Measurements from ENCODE around the gene CELA2A. TPM values are rescaled to one million over a fixed set of nuclear protein-coding genes. Genes with fewer than 3 reads are reported as not detected.
A peak's percentile ranks its signal among the peaks of the same experiment; 100 is the strongest.

CELA2A gene
- total RNA-seq, 3 donors from 2014 or later (not counting 1 experiment from before 2014, with no cell fraction given) = not detected

GRCh38 chr1:15501208-15502032 is 44.9 kb downstream of the CELA2A start:
- intact Hi-C loops (cut with micrococcal nuclease) = loop anchor here (2.0 kb wide), 1 partner anchor 179 kb away; no protein-coding TSS in a partner anchor
- H3K36me3 ChIP-seq (ENCODE audit: control insufficient read depth, insufficient read depth, low read length) = peaks cover 25% of the 10 kb centered on the region

DNA sequence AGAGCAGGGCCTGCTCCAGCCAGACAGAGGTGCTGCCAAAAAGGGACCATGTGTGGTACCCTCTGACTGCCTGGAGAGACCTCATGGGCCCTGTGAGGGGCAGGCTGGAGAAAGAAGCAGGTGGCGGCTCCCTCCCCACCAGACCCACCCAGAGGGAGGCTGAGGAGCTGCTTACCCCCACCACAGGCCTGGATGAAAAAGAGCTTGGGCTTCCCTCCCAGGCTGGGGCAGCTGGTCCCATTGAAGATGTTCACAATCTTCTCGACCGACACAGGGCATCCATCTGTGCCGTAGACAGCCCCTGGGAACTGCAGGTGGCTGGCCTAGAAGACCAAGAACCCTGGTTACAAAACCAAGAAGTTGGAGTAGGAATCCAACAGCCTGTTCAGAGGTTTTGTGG is 47.9 kb downstream of the CELA2A start:
- no peak for ATAC-seq
- Mint-ChIP-seq H3K27me3 (ENCODE audit: low read depth in 2 of 2) (no peaks in the 10 kb centered on the region), H3K27ac (no peak overlapping the region), H3K4me1 (peaks cover 0 to 5% of the 10 kb centered on the region in 2 donors), H3K4me3 (no peak overlapping the region), H3K9me3 (no peaks in the 10 kb centered on the region), H3K36me3 (no peaks in the 10 kb centered on the region)
- Histone ChIP-seq H3K27me3 (ENCODE audit: control insufficient read depth, insufficient read depth, low read length) (no peaks in the 10 kb centered on the region), H3K4me1 (ENCODE audit: control insufficient read depth, insufficient read depth, low read length) (no peaks in the 10 kb centered on the region), H3K27ac (ENCODE audit: low read length) (no peak overlapping the region), H3K36me3 (ENCODE audit: control insufficient read depth, insufficient read depth, low read length) (peaks cover 23% of the 10 kb centered on the region), H3K9me3 (ENCODE audit: control insufficient read depth, insufficient read depth, low read length) (no peaks in the 10 kb centered on the region), H3K4me3 (ENCODE audit: low read length) (no peak overlapping the region)
- no peak for DNase-seq
- TF ChIP-seq, protein P1, sequence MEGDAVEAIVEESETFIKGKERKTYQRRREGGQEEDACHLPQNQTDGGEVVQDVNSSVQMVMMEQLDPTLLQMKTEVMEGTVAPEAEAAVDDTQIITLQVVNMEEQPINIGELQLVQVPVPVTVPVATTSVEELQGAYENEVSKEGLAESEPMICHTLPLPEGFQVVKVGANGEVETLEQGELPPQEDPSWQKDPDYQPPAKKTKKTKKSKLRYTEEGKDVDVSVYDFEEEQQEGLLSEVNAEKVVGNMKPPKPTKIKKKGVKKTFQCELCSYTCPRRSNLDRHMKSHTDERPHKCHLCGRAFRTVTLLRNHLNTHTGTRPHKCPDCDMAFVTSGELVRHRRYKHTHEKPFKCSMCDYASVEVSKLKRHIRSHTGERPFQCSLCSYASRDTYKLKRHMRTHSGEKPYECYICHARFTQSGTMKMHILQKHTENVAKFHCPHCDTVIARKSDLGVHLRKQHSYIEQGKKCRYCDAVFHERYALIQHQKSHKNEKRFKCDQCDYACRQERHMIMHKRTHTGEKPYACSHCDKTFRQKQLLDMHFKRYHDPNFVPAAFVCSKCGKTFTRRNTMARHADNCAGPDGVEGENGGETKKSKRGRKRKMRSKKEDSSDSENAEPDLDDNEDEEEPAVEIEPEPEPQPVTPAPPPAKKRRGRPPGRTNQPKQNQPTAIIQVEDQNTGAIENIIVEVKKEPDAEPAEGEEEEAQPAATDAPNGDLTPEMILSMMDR (IDR thresholded peaks at IDR 0.05) = no peak
- intact Hi-C loops (cut with micrococcal nuclease) = no loop called here
- 95% methylated on average over 4 of the region's 4 CpGs for WGBS (ENCODE audit: insufficient coverage)

More at GRCh38 chr1:15501208-15502032, 44.9 kb downstream of the CELA2A start:
- H3K4me3 Mint-ChIP-seq = no peak overlapping the region
- H3K27me3 Mint-ChIP-seq (ENCODE audit: low read depth in 2 of 2) = no peaks in the 10 kb centered on the region
- no peaks in the 10 kb centered on the region for H3K4me1 Mint-ChIP-seq
- Histone ChIP-seq H3K9me3 (ENCODE audit: control insufficient read depth, insufficient read depth, low read length) (no peaks in the 10 kb centered on the region), H3K27me3 (ENCODE audit: control insufficient read depth, insufficient read depth, low read length) (no peaks in the 10 kb centered on the region), H3K27ac (ENCODE audit: low read length) (no peak overlapping the region), H3K4me3 (ENCODE audit: low read length) (no peak overlapping the region), H3K4me1 (ENCODE audit: control insufficient read depth, insufficient read depth, low read length) (no peaks in the 10 kb centered on the region)
- TF ChIP-seq, protein P1 (IDR thresholded peaks at IDR 0.05) = peak; percentile 62
- no peaks in the 10 kb centered on the region for H3K36me3 Mint-ChIP-seq
- WGBS (ENCODE audit: insufficient coverage) = 60% methylated on average over 14 of the region's 17 CpGs
- H3K9me3 Mint-ChIP-seq = no peaks in the 10 kb centered on the region
- peak; percentile 41 to 64 for DNase-seq
- peak overlapping the region in 1 of 2 donors; percentile 33 for H3K27ac Mint-ChIP-seq
- peak; percentile 58 to 77 (median 71) for ATAC-seq

DNA sequence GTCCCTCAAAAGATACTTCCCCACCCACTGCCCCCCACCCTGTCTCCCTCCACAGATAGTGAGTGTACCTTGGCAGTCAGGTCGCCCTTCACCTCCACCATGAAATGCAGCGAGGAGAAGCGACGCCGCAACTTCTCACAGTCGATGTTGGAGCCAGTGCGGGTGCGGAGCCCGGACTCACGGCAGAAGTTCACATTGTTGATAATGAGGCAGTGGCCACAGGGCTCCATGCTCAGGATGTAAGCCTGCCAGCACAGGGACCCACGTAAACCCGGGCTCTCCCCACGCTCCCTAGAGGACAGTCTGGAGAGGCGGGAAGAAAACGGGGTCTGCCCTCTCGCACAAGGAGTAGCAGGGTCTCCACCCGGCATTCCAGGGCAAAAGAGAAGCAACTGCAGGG is 50.3 kb downstream of the CELA2A start:
- WGBS (ENCODE audit: insufficient coverage) = 96% methylated on average over 17 of the region's 17 CpGs
- Mint-ChIP-seq H3K36me3 (no peaks in the 10 kb centered on the region), H3K27me3 (ENCODE audit: low read depth in 2 of 2) (no peaks in the 10 kb centered on the region), H3K4me1 (peaks cover 5 to 7% of the 10 kb centered on the region in 2 donors), H3K9me3 (no peaks in the 10 kb centered on the region), H3K27ac (no peak overlapping the region), H3K4me3 (no peak overlapping the region)
- intact Hi-C loops (cut with micrococcal nuclease) = no loop called here
- no peak for DNase-seq
- TF ChIP-seq, protein P1 (IDR thresholded peaks at IDR 0.05) = no peak
- ATAC-seq = no peak
- Histone ChIP-seq H3K4me1 (ENCODE audit: control insufficient read depth, insufficient read depth, low read length) (no peaks in the 10 kb centered on the region), H3K27ac (ENCODE audit: low read length) (no peak overlapping the region), H3K27me3 (ENCODE audit: control insufficient read depth, insufficient read depth, low read length) (no peaks in the 10 kb centered on the region), H3K9me3 (ENCODE audit: control insufficient read depth, insufficient read depth, low read length) (no peaks in the 10 kb centered on the region), H3K36me3 (ENCODE audit: control insufficient read depth, insufficient read depth, low read length) (peaks cover 23% of the 10 kb centered on the region), H3K4me3 (ENCODE audit: low read length) (no peak overlapping the region)
